Right atrium auricular region (tissue), 2 donors: Measurements from ENCODE around the gene DUT. TPM values are rescaled to one million over a fixed set of nuclear protein-coding genes. Genes with fewer than 3 reads are reported as not detected.

Experiments used
- DNase-seq: peaks from one replicate; pipeline ENCODE4 v3.0.0-alpha.2; 2019; ENCODE audit warnings: low spot score
- H3K27ac ChIP-seq, 2 donors: fragments of 200-600 bp; sonication (generic); 1 replicate in 1 of 2; 2 replicates in 1 of 2; pipeline ENCODE4 v1.5.1; 2016 to 2019
- H3K27me3 ChIP-seq, 2 donors: fragments of 200-600 bp; sonication (generic); one replicate each; pipeline versions ENCODE4 v1.5.1 to v1.6.0; 2017 to 2019
- H3K36me3 ChIP-seq: fragments of 200-600 bp; sonication (generic); one replicate; pipeline ENCODE4 v1.5.1; 2016
- H3K4me1 ChIP-seq, 2 donors: fragments of 200-600 bp; sonication (generic); one replicate each; pipeline versions ENCODE4 v1.5.1 to v1.6.0; 2017 to 2019
- H3K4me3 ChIP-seq, 2 donors: fragments of 200-600 bp; sonication (generic); 1 replicate in 1 of 2; 2 replicates in 1 of 2; pipeline ENCODE4 v1.5.1; 2017 to 2019; ENCODE audit warnings: mild to moderate bottlenecking in 1 of 2, moderate library complexity in 1 of 2
- H3K9me3 ChIP-seq, 2 donors: fragments of 200-600 bp; sonication (generic); one replicate each; pipeline ENCODE4 v1.5.1; 2019
- CTCF ChIP-seq, 2 donors: fragments of 200-600 bp; sonication (generic); IDR thresholded peaks; one replicate each; pipeline ENCODE4 v1.5.1; 2019; ENCODE audit warnings: antibody characterized with exemption in 2 of 2
- total RNA-seq, 2 donors: library from RNA; depleted of rRNA; stranded (reverse); fragments of >200 nt; gene quantifications; one replicate each; pipeline ENCODE4 v1.1.0, GENCODE V29; 2016

Gene DUT
- total RNA-seq = 100 to 1,000 TPM in 1 of 2 donors, 10 to 100 TPM in 1; 64.5 to 109 TPM

GRCh38 chr15:48330855-48331795, at the start of gene DUT:
DUT (plus strand) TSS chr15:48331429; CDS start chr15:48331516, 87 bp downstream.
- Histone ChIP-seq H3K9me3 (no peaks in the 10 kb centered on the region), H3K4me1 (peaks cover 0 to 19% of the 10 kb centered on the region in 2 donors), H3K27ac (peak within 1 kb of the TSS; percentile 99 to 100), H3K36me3 (peaks cover 9% of the 10 kb centered on the region), H3K4me3 (peak within 1 kb of the TSS; percentile 87 to 94), H3K27me3 (no peaks in the 10 kb centered on the region)
- peak; percentile 82 for DNase-seq
- TF ChIP-seq CTCF (IDR thresholded peaks at IDR 0.05) = peak in 1 of 2 donors; percentile 18

- H3K27me3 ChIP-seq = no peaks in the 10 kb centered on the region
- H3K9me3 ChIP-seq = no peaks in the 10 kb centered on the region
- H3K4me3 ChIP-seq = no peak overlapping the region
- TF ChIP-seq CTCF (IDR thresholded peaks at IDR 0.05) = no peak
- H3K4me1 ChIP-seq = no peaks in the 10 kb centered on the region
- H3K36me3 ChIP-seq = no peaks in the 10 kb centered on the region
- no peak overlapping the region for H3K27ac ChIP-seq
- DNase-seq = no peak
These were observed 49.6 kb upstream of the DUT start for GRCh38 chr15:48281674-48282073.

GRCh38 chr15:48282216-48282615, 49.0 kb upstream of the DUT start:
- DNase-seq = no peak
- Histone ChIP-seq H3K4me1 (no peaks in the 10 kb centered on the region), H3K9me3 (no peaks in the 10 kb centered on the region), H3K4me3 (no peak overlapping the region), H3K27me3 (no peaks in the 10 kb centered on the region), H3K36me3 (no peaks in the 10 kb centered on the region), H3K27ac (no peak overlapping the region)
- no peak for TF ChIP-seq CTCF (IDR thresholded peaks at IDR 0.05)

- no peak for DNase-seq
- H3K9me3 ChIP-seq = no peaks in the 10 kb centered on the region
- H3K4me3 ChIP-seq = no peak overlapping the region
- H3K27me3 ChIP-seq = no peaks in the 10 kb centered on the region
- no peaks in the 10 kb centered on the region for H3K4me1 ChIP-seq
- TF ChIP-seq CTCF (IDR thresholded peaks at IDR 0.05) = no peak
- H3K36me3 ChIP-seq = no peaks in the 10 kb centered on the region
- peak overlapping the region in 1 of 2 donors; percentile 1 for H3K27ac ChIP-seq
These were observed 47.7 kb upstream of the DUT start for GRCh38 chr15:48283396-48284145.

- TF ChIP-seq CTCF (IDR thresholded peaks at IDR 0.05) = peak; percentile 58 to 78
- no peaks in the 10 kb centered on the region for H3K36me3 ChIP-seq
- peak overlapping the region in 1 of 2 donors; percentile 26 for H3K4me3 ChIP-seq
- H3K9me3 ChIP-seq = no peaks in the 10 kb centered on the region
- H3K27ac ChIP-seq = no peak overlapping the region
- DNase-seq = peak; percentile 75
- H3K27me3 ChIP-seq = no peaks in the 10 kb centered on the region
- no peaks in the 10 kb centered on the region for H3K4me1 ChIP-seq
These were observed 45.7 kb upstream of the DUT start for GRCh38 chr15:48285329-48286214.
